B cell (primary cell): Measurements from ENCODE around the gene HSBP1L1. TPM values are rescaled to one million over a fixed set of nuclear protein-coding genes. Genes with fewer than 3 reads are reported as not detected.

Experiments
- ATAC-seq: fragments of 200-7000 bp; cut with Tn5 transposase; one replicate; pipeline ENCODE4 v1.10.0; 2021; ENCODE audit warnings: low read depth, mild to moderate bottlenecking, moderate number of reproducible peaks, moderate library complexity
- CTCF ChIA-PET: fragments of 350-600 bp; sonication (Branson Sonifier 250); formaldehyde crosslinking; loops from one replicate; lab custom pipeline; 2021; ENCODE audit warnings: antibody characterized with exemption, inconsistent platforms; lab: Charles Lee
- POLR2A ChIA-PET: fragments of 350-600 bp; sonication (Branson Sonifier 250); formaldehyde crosslinking; loops from one replicate; lab custom pipeline; 2021; ENCODE audit warnings: antibody characterized with exemption; lab: Charles Lee
- DNase-seq: peaks from one replicate; pipeline ENCODE4 v3.0.0; 2013
- H2AFZ ChIP-seq: 2 replicates; pipeline ENCODE4 v1.6.1; 2012; ENCODE audit warnings: mild to moderate bottlenecking, low read depth, low read length; ENCODE audit not compliant: insufficient read depth, poor library complexity, severe bottlenecking
- H3K27ac ChIP-seq, 2 donors: 1 replicate in 1 of 2; 2 replicates in 1 of 2; pipeline ENCODE4 v1.5.1; 2012 to 2013; ENCODE audit warnings: low read length in 2 of 2, mild to moderate bottlenecking in 2 of 2, moderate library complexity in 1 of 2
- H3K27me3 ChIP-seq, 4 experiments: fragments of 200-600 bp in 1 of 4; sonication (generic) in 1 of 4; replicated peaks in 1 of 4; 1 replicate in 2 of 4; 2 replicates in 2 of 4; pipeline versions ENCODE4 v1.6.1 to v1.7.0; 2013 to 2016; ENCODE audit warnings: low read length in 3 of 4, mild to moderate bottlenecking in 2 of 4, mixed read lengths in 1 of 4, moderate library complexity in 1 of 4; ENCODE audit not compliant: insufficient read depth in 4 of 4, control insufficient read depth in 3 of 4; ENCODE audit errors: control extremely low read depth in 1 of 4
- H3K36me3 ChIP-seq, 2 experiments: replicated peaks in 1 of 2; 1 replicate in 1 of 2; 2 replicates in 1 of 2; pipeline versions ENCODE4 v1.6.1 to v1.7.1; 2013; ENCODE audit warnings: low read length in 1 of 2; ENCODE audit not compliant: insufficient read depth in 2 of 2, control insufficient read depth in 1 of 2; ENCODE audit errors: control extremely low read depth in 1 of 2, extremely low read depth in 1 of 2
- H3K4me1 ChIP-seq, 2 donors: fragments of 200-600 bp in 1 of 2; sonication (generic) in 1 of 2; 1 replicate in 1 of 2; 2 replicates in 1 of 2; pipeline versions ENCODE4 v1.5.1 to v1.6.1; 2013 to 2017; ENCODE audit warnings: low read length in 2 of 2; ENCODE audit not compliant: control insufficient read depth in 2 of 2, insufficient read depth in 2 of 2
- H3K4me2 ChIP-seq: replicated peaks from 2 replicates; pipeline ENCODE3; 2012; ENCODE audit warnings: mild to moderate bottlenecking, low read depth, low read length; ENCODE audit not compliant: poor library complexity, severe bottlenecking
- H3K4me3 ChIP-seq, 5 experiments: fragments of 200-600 bp in 1 of 5; sonication (generic) in 1 of 5; 1 replicate in 3 of 5; 2 replicates in 2 of 5; pipeline versions ENCODE4 v1.5.1 to v1.7.0; 2011 to 2016; ENCODE audit warnings: low read length in 4 of 5, mild to moderate bottlenecking in 4 of 5, low read depth in 2 of 5, control low read depth in 1 of 5, moderate library complexity in 1 of 5; ENCODE audit not compliant: insufficient read depth in 1 of 5; ENCODE audit errors: control extremely low read depth in 1 of 5, extremely low read depth in 1 of 5
- H3K79me2 ChIP-seq: fragments of 200-600 bp; sonication (generic); one replicate; pipeline ENCODE4 v1.6.0; 2016; ENCODE audit warnings: low read length; ENCODE audit not compliant: control insufficient read depth, insufficient read depth
- H3K9ac ChIP-seq: fragments of 200-600 bp; sonication (generic); 2 replicates; pipeline ENCODE4 v1.6.1; 2017; ENCODE audit warnings: mild to moderate bottlenecking, low read length, moderate library complexity
- H3K9me3 ChIP-seq, 3 donors: one replicate each; pipeline versions ENCODE4 v1.6.1 to v1.7.1; 2013; ENCODE audit warnings: low read length in 2 of 3; ENCODE audit not compliant: control insufficient read depth in 2 of 3, insufficient read depth in 1 of 3; ENCODE audit errors: control extremely low read depth in 1 of 3
- H4K20me1 ChIP-seq: 2 replicates; pipeline ENCODE4 v1.6.0; 2012; ENCODE audit warnings: mild to moderate bottlenecking, low read length; ENCODE audit not compliant: insufficient read depth, control insufficient read depth, poor library complexity, severe bottlenecking
- H3K27ac Mint-ChIP-seq: one replicate; pipeline ENCODE4 v1.8.0; 2021; ENCODE audit warnings: mixed read lengths
- H3K27me3 Mint-ChIP-seq: one replicate; pipeline ENCODE4 v1.8.0; 2021; ENCODE audit warnings: mixed read lengths
- H3K4me1 Mint-ChIP-seq: one replicate; pipeline ENCODE4 v1.8.0; 2021; ENCODE audit warnings: mixed read lengths
- H3K4me3 Mint-ChIP-seq: one replicate; pipeline ENCODE4 v1.8.0; 2021; ENCODE audit warnings: mixed read lengths
- H3K9me3 Mint-ChIP-seq: one replicate; pipeline ENCODE4 v1.8.0; 2022; ENCODE audit warnings: mixed read lengths; ENCODE audit not compliant: insufficient read depth
- EZH2 ChIP-seq: IDR thresholded peaks from 2 replicates; pipeline ENCODE4 v1.6.1; 2012; ENCODE audit warnings: borderline replicate concordance, low read depth, mild to moderate bottlenecking, moderate library complexity, low read length; ENCODE audit not compliant: insufficient read depth, poor library complexity, severe bottlenecking
- WGBS: methylation state at CpG from one replicate; pipeline ENCODE4 v1.1.5; 2013; ENCODE audit warnings: missing lambda C conversion rate; ENCODE audit not compliant: insufficient coverage; 5-methylcytosine and 5-hydroxymethylcytosine counted together
- intact Hi-C: fragments of 100-400 bp; cut with micrococcal nuclease; formaldehyde crosslinking; loops from one replicate; pipeline ENCODE4 v1.10.0; 2022
- polyA plus RNA-seq: library from polyadenylated mRNA; depleted of rRNA; stranded (reverse); fragments of >200 nt; gene quantifications from 2 replicates; pipeline ENCODE4 v1.2.3, GENCODE V29; 2012
- total RNA-seq, 2 donors: library from RNA; stranded (reverse); fragments of 120-200 nt in 1 of 2; gene quantifications; 1 replicate in 1 of 2; 2 replicates in 1 of 2; pipeline versions ENCODE4 v1.2.3 to v1.2.4, GENCODE V29; 2013 to 2022
- TF ChIP-seq, protein P1 (sequence below): fragments of 200-600 bp; IDR thresholded peaks from one replicate; pipeline ENCODE4 v1.8.0; 2022; ENCODE audit warnings: antibody characterized with exemption, mild to moderate bottlenecking

Gene HSBP1L1
- total and polyA plus RNA-seq, 2 donors (not counting 1 experiment from before 2014, with no cell fraction given) = 4.6 to 7.2 TPM

DNA sequence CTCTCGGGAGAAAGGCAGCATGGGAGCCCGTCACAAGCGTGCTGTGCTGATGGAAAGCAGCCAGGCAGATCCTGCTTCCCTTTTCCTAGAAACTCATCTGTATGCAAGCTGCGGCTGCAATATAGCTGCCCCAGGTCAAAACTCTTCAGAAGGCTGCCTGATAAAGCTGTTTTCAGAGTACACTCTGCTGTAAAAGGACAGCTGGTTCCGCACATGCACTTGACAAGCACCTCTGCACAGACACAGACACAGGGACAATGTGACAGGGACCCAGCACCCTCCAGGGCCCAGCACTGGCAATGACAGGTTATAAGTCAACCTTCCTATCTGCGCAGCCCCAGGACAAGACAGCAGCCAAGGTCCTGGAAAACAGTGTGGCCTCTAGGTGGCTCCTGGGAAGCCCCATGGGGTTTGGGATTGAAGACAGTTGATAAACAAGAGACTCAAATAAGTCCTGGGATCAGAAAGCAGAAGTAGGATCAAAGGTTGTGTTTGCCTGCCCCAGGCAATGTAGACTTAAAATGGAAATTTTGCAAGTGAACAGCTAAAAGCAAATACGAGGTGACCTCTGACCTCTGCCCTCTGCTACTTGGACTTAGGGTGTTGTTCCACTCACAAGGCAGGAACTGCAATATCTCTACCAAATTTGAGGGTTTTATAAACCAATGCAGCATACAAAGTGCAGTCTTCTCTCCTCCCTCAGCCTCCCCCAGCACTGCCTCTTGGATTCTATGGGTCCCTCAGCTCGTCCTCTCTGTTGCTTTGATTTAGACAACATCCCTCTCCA, 29.9 kb upstream of the HSBP1L1 start:
- Histone ChIP-seq H2AFZ (no peak overlapping the region), H3K4me2 (no peak overlapping the region), H3K27me3 (no peaks in the 10 kb centered on the region), H3K27ac (no peak overlapping the region), H3K4me3 (no peak overlapping the region), H4K20me1 (peaks cover 42% of the 10 kb centered on the region), H3K9ac (no peak overlapping the region), H3K4me1 (no peaks in the 10 kb centered on the region), H3K9me3 (peaks cover 3 to 50% (median 44%) of the 10 kb centered on the region in 3 donors), H3K79me2 (peaks cover 95% of the 10 kb centered on the region), H3K36me3 (peaks cover 4 to 42% of the 10 kb centered on the region in 2 experiments)
- peaks cover 23% of the 10 kb centered on the region for H3K9me3 Mint-ChIP-seq
- no peak for ATAC-seq
- H3K27me3 Mint-ChIP-seq = no peaks in the 10 kb centered on the region
- H3K4me3 Mint-ChIP-seq = no peak overlapping the region
- CTCF ChIA-PET = interaction anchor here (0.6 kb wide), 1 partner anchor 193 kb away, joined by 3 read pairs; no protein-coding TSS in a partner anchor
- H3K27ac Mint-ChIP-seq = no peak overlapping the region
- H3K4me1 Mint-ChIP-seq = peaks cover 2% of the 10 kb centered on the region
- intact Hi-C loops = no loop called here
- POLR2A ChIA-PET = no interaction called here
- TF ChIP-seq, protein P1, sequence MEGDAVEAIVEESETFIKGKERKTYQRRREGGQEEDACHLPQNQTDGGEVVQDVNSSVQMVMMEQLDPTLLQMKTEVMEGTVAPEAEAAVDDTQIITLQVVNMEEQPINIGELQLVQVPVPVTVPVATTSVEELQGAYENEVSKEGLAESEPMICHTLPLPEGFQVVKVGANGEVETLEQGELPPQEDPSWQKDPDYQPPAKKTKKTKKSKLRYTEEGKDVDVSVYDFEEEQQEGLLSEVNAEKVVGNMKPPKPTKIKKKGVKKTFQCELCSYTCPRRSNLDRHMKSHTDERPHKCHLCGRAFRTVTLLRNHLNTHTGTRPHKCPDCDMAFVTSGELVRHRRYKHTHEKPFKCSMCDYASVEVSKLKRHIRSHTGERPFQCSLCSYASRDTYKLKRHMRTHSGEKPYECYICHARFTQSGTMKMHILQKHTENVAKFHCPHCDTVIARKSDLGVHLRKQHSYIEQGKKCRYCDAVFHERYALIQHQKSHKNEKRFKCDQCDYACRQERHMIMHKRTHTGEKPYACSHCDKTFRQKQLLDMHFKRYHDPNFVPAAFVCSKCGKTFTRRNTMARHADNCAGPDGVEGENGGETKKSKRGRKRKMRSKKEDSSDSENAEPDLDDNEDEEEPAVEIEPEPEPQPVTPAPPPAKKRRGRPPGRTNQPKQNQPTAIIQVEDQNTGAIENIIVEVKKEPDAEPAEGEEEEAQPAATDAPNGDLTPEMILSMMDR = no peak
- TF ChIP-seq EZH2 = no peak
- 92% methylated on average over 7 of the region's 8 CpGs for WGBS
- no peak for DNase-seq

DNA sequence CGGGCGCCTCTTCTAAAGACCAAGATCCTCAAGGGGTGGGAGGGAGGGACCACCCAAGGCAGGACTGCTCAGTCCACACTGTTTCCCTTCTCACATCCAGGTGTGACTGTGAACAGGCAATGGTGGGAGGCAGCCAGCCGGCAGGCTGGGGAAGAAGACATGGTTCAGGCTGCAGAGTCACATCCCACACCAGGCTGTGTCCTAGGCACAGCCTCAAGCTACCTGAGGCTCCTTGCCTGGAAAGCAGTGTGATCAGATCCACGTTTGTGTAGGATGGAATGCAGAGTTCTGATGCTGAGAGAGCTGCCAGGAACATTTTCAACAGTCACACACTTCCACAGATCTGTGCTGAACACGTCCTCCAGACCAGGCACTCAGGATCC, 29.4 kb upstream of the HSBP1L1 start:
- DNase-seq = no peak
- CTCF ChIA-PET = no interaction called here

More for the DNA sequence above, 29.4 kb upstream of the HSBP1L1 start:
- H3K36me3 ChIP-seq = peaks cover 2 to 38% of the 10 kb centered on the region in 2 experiments
- POLR2A ChIA-PET = no interaction called here
- Mint-ChIP-seq H3K4me3 (no peak overlapping the region), H3K27ac (no peak overlapping the region), H3K4me1 (peaks cover 2% of the 10 kb centered on the region), H3K9me3 (peaks cover 20% of the 10 kb centered on the region), H3K27me3 (no peaks in the 10 kb centered on the region)
- no peaks in the 10 kb centered on the region for H3K27me3 ChIP-seq
- 100% methylated on average over 1 of the region's 5 CpGs for WGBS
- no peak overlapping the region for H3K27ac ChIP-seq
- H3K9ac ChIP-seq = no peak overlapping the region
- intact Hi-C loops = no loop called here
- H3K4me3 ChIP-seq = no peak overlapping the region
- peaks cover 2 to 44% (median 44%) of the 10 kb centered on the region in 3 donors for H3K9me3 ChIP-seq
- H4K20me1 ChIP-seq = peaks cover 48% of the 10 kb centered on the region
- ATAC-seq = no peak
- H3K79me2 ChIP-seq = peaks cover 95% of the 10 kb centered on the region
- TF ChIP-seq, protein P1 = no peak
- no peak for TF ChIP-seq EZH2
- no peak overlapping the region for H3K4me2 ChIP-seq
- no peaks in the 10 kb centered on the region for H3K4me1 ChIP-seq
- H2AFZ ChIP-seq = no peak overlapping the region
